Stimulated activated CD4-positive, alpha-beta T cell treated with anti-CD3 and anti-CD28 coated beads, Interleukin-15, amount 100 ng/mL, for 48 hours (primary cell): ENCODE measurements around the gene GTF2E1.

Source experiments
- DNase-seq, 2 donors: peaks; one replicate each; pipeline ENCODE4 v3.0.0-alpha.2; 2020; ENCODE audit warnings: low read depth in 2 of 2

GTF2E1 gene

DNA sequence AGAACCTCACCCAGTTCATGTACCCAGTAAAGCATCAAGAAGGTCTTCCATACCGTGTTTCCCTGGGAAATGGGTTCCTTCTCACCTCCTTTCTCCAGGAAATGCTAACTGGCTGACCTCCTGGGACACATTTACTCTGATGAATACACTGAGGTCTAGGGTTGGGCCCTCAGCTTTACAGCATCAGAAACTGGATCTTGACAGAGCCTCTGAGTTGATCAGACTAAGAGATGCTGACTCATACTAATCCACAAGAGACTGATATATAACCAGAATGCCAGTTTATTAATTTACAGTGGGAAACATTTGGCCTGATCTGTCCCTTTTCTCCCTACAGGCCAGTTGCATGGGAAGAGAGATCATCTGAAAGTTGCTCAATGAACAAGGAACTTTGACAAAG, 55.8 kb downstream of the GTF2E1 start:
- no peak for DNase-seq

DNA sequence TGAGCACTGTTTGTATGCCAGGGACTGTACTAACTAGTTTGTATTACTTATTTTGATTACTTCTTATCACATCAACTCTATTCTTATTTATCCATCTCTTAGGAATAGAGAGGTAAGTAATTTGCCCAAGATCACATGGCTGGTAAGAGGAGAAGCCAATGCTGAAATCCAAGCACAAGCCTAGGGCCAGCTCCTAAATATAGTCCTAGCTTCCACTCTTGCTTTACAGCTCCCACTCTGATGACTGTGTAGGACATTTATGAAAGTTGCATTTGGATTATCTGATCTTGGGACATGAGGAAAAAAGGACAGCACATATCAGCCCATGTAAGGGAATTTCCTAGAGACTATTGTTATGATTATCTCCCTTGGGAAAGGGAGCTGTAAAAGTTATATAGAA, 58.1 kb downstream of the GTF2E1 start:
- no peak for DNase-seq

DNA sequence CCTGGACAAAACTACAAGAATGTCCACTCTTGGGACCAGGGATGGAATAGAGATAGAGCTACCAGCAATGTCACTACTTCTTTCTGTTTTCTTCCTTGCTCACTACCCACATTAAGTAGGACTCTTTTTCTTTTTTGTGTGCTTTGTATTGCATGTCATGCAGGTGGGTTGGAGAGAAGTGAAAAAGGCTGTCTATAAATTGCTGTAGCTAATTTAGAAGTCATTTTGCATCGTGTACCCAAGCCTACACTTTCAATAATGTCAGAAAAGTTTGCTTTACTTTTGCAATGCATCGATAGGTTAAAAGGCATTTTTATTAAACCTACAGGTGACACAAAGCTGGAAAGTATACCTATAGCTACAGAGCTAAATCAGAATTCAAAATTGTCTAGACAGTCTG, 58.9 kb downstream of the GTF2E1 start:
- no peak for DNase-seq

DNA sequence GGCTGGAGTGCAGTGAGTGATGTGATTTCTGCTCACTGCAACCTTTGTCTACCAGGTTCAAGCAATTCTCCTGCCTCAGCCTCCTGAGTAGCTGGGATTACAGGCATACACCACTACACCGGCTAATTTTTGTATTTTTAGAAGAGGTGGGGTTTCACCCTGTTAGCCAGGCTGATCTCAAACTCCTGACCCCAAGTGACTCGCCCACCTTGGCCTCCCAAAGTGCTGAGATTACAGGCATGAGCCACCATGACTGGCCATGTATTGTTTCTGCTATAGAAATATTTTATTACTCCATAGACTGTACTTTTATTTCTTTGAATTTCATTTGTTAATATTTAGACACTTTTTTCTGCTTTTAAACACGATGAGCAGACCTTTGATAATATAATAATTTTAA, 60.4 kb downstream of the GTF2E1 start:
- DNase-seq = no peak

DNA sequence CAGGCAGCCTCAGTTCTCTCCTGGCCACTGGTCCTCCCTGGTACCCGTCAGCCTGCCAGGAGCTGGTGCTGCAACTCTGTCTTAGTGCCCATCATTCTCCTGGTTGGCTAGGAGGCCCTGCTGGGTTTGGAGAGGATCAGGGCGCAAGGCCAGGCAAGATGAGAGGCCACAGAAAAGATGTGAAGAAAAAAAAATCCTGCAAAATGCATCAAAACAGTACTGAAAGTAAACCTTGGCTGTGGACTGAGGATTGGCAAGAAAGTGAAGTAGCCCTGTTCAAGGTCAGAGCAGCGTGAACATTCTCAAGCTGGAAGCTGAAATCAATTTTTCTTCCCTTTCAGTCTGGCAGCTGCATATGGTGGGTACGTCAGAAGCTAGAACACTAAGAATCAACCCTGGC, 74.2 kb downstream of the GTF2E1 start:
- DNase-seq = no peak

DNA sequence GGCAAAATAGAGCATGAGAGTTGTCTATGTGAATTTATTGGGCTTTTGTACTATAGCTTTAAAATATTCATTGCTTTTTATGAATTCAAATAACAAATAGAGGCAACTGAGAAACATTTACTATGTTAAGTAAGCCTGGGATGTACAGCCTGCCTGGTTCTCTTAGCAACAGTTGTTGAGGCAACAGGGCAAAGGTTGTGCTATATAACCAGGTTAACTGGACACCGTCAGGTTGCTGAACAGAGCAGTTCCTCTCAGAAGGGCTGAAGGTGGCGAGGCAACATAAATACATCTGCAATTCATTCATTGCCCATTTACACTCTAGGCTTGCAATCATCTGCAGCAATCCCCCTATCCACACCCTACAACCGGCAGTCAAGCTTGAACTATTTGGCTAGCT, 78.2 kb downstream of the GTF2E1 start:
- no peak for DNase-seq

DNA sequence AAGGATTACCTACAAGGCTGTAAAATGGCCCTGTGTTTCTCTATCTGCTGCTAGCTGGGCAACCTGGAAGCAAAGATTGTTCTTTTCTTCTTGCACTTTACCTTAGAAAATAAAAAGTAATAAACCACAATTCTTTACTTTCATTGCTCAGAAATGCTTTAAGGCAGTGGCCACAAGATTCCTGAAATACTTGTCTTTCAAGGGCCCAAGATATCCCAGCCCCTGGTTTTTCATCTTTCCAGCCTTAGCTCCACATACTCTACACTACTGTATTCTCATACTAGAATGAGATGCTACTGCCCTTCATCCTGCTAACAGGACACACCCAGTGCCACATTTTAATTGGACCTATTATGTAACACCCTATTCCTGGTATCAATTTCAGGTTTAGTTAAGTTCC, 78.9 kb downstream of the GTF2E1 start:
- DNase-seq = no peak

DNA sequence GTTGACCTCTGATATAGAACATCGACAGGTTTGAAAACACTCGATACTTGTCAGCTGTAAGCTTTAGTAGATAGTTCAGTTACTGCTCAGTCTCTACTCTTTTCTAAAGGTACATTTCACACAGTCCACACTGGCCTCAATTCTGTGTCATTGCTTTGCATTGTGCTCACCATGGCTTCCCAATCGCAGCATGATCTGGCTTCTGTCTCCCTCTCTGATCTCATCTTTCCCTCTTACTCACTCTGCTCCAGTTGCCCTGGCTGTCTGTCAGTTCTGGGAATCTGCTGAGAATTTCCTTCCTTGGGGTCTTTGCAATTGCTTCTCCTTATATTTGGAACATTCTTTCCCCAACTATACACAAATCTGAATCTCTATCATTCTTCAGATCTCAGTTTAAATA, 80.6 kb downstream of the GTF2E1 start:
- no peak for DNase-seq

DNA sequence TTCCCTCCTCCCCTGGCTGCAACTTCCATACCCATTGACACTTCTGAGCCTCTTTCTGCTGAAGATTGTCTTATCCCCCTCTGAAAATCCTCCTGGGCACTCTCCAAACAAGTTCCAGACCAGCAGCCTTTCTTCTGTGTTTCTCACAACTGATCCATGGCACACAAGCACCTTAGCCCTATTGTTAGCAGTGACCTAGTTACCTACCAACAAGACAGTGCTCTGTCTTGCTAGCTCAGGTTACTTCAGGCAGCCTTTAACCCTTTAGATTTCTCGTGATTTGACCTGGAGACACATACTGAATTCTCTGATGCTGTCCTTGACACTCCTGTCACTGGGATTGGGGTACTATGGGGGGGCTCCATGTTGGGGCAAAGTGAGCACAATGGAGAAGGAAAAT, 82.1 kb downstream of the GTF2E1 start:
- no peak for DNase-seq

DNA sequence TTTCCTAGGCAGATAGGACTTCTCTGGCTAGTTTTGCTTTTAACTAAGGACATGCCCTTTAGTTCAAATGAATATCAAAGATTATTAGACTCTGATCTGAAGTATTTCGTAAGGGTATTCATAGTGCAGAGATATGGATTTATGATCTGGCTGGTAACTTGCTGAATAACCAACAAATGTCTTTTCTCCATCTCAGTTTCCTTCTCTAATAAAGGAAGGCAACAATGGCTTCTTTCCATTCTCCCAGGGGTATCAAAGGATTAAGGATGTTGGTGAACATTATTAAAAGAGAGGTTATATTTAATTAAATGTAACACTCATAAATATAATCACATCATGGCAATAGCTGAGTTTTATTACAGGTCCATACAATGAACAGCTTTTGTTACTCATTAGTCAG, 86.3 kb downstream of the GTF2E1 start:
- no peak for DNase-seq

DNA sequence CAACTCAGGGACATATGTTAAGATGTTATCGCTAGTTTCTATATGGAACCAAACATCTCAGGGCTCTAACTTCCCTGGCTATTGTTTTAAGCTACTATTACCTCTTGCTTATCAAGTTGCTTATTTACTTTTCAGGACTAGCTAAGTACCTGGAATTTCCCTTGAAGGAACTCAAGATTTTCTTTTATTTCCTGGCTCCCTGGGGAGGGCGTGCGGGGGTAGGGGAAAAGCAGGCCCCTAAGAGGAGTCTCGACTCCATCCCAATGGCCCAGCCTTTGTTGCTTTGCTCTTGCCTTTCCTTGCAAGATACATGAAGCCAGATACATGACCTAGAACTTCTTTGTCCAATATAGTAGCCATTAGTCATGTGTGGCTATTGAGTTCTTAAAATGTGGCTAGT, 88.5 kb downstream of the GTF2E1 start:
- no peak for DNase-seq
